Duodenal mucosa (tissue), 2 donors: ENCODE measurements around the gene KCTD7.
"Not testable (repeated sequence)": the region's sequence is repeated elsewhere in the genome, so short reads cannot be mapped to it uniquely, and the experiment has no call there.

ENCODE experiments used
- H3K27ac ChIP-seq: one replicate; pipeline ENCODE4 v1.7.0; 2013; ENCODE audit warnings: low read depth, low read length
- H3K27me3 ChIP-seq, 2 donors: one replicate each; pipeline ENCODE4 v1.7.0; 2013; ENCODE audit warnings: low read length in 2 of 2, control low read depth in 1 of 2; ENCODE audit not compliant: insufficient read depth in 2 of 2, control insufficient read depth in 1 of 2
- H3K36me3 ChIP-seq, 2 donors: one replicate each; pipeline ENCODE4 v1.7.0; 2013; ENCODE audit warnings: low read length in 2 of 2, control low read depth in 1 of 2; ENCODE audit not compliant: insufficient read depth in 2 of 2, control insufficient read depth in 1 of 2
- H3K4me1 ChIP-seq, 2 donors: one replicate each; pipeline ENCODE4 v1.7.0; 2013; ENCODE audit warnings: low read length in 2 of 2, control low read depth in 1 of 2; ENCODE audit not compliant: insufficient read depth in 2 of 2, control insufficient read depth in 1 of 2
- H3K4me3 ChIP-seq, 2 donors: one replicate each; pipeline ENCODE4 v1.7.0; 2013; ENCODE audit warnings: low read length in 2 of 2, low read depth in 1 of 2
- H3K9ac ChIP-seq, 2 donors: one replicate each; pipeline ENCODE4 v1.7.0; 2013; ENCODE audit warnings: low read length in 2 of 2, low read depth in 1 of 2
- H3K9me3 ChIP-seq, 2 donors: one replicate each; pipeline ENCODE4 v1.7.0; 2013; ENCODE audit warnings: low read length in 2 of 2, control low read depth in 1 of 2; ENCODE audit not compliant: control insufficient read depth in 1 of 2

KCTD7 gene

DNA sequence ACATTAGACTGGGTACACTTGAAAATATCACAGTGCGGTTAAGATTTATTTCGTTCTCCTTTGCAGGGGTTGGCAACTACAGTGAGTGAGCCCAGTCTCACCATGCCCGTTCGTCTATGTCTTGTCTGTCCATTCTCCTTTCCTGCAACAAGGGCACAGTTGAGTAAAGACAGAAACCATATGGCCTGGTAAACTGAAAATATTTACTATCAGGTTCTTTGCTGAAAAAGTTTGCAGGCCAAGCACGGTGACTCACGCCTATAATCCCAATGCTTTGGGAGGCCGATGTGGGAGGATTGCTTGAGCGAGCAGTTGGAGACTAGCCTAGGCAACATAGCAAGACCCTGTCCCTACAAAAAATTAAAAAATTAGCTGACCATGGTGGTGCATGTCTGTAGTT lies 11.4 kb upstream of the KCTD7 start:
- H3K4me1 ChIP-seq, result no peaks in the 10 kb centered on the region
- H3K4me3 ChIP-seq, result no peak overlapping the region
- H3K27ac ChIP-seq, result no peak overlapping the region
- H3K9ac ChIP-seq, result no peak overlapping the region
- H3K9me3 ChIP-seq, result no peaks in the 10 kb centered on the region
- no peaks in the 10 kb centered on the region for H3K36me3 ChIP-seq
- no peaks in the 10 kb centered on the region for H3K27me3 ChIP-seq

GRCh38 chr7:66619341-66619948 lies 9.2 kb upstream of the KCTD7 start:
- H3K4me1 ChIP-seq, H3K9me3 ChIP-seq, H3K36me3 ChIP-seq, H3K27me3 ChIP-seq, H3K4me3 ChIP-seq, H3K27ac ChIP-seq, H3K9ac ChIP-seq: not testable (repeated sequence)

DNA sequence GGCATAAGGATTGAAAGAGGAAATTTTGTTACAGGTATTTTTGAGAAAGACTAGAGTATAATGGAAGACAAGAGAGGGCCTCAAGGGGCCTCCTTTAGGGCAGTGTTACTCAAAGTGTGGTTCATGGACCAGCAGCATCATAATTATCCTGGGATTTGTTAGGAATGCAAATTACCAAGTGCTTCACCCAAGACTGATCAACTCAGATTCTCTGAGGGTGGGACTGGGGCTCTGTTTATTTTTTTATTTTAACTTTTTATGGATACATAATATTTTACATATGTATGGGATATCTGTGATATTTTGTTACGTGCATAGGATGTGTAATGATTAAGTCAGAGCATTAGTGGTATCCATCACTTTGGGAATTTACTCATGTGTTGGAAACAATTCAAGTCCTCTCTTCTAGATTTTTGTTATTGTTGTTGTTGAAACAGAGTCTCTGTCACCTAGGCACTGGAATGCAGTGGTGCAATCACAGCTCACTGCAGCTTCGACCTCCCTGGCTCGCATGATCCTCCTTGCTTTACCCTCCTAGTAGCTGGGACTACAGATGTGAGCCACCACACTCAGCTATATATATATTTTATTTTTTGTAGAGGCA lies 2.2 kb upstream of the KCTD7 start:
- no peaks in the 10 kb centered on the region for H3K9me3 ChIP-seq
- peaks cover 9 to 10% of the 10 kb centered on the region in 2 donors for H3K4me1 ChIP-seq
- H3K27me3 ChIP-seq, result no peaks in the 10 kb centered on the region
- H3K36me3 ChIP-seq, result no peaks in the 10 kb centered on the region
- H3K9ac ChIP-seq, result no peak overlapping the region
- H3K27ac ChIP-seq, result no peak overlapping the region
- H3K4me3 ChIP-seq, result no peak overlapping the region

DNA sequence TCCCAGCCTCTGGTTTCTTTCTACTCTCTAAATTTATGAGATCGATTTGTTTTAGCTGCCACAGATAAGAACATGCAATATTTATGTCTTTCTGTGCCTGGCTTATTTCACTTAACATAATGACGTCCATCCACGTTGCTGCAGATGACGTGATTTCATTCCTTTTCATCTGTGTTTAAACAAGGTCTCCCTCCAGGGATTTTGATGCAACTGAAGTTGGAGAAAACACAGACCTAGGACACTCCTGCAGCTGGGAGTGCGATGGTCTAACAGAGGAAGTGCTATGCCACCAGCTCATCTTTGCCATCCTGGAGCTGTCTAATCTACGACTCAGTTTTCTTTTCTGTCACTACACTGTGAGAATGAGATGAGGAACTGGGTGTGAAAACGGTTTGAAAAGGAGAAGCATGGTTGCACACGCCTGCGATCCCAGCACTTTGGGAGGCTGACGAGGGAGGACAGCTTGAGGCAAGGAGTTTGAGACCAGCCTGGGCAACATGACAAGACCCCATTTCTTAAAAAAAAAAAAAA lies 1.5 kb upstream of the KCTD7 start:
- H3K9ac ChIP-seq, result no peak overlapping the region
- no peak overlapping the region for H3K27ac ChIP-seq
- no peaks in the 10 kb centered on the region for H3K9me3 ChIP-seq
- H3K4me3 ChIP-seq, result no peak overlapping the region
- H3K36me3 ChIP-seq, result no peaks in the 10 kb centered on the region
- no peaks in the 10 kb centered on the region for H3K27me3 ChIP-seq
- peaks cover 13 to 15% of the 10 kb centered on the region in 2 donors for H3K4me1 ChIP-seq

DNA sequence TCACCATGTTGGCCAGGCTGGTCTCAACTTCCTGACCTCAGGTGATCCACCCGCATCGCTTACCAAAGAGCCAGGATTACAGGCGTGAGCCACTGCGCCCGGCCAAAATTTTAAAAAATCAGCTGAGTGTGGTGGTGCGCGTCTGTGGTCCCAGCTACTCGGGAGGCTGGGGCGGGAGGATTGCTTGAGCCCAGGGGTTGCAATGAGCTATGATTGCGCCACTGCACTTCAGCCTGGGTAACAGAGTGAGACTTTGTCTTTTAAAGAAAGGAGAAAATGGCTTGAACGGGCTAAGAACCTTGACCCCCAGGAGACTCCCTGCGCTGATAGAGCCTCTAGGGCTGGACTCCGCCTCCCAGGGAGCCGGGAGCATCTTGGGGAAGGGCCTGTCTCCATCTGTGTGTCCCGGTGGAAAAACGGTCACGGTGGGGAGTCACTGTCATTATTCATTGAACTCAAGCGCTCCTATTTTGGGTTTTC lies 760 bp upstream of the KCTD7 start:
- Histone ChIP-seq H3K27ac (peak overlapping the region; percentile 96), H3K27me3 (no peaks in the 10 kb centered on the region), H3K4me3 (peak overlapping the region; percentile 80 to 92), H3K9me3 (no peaks in the 10 kb centered on the region), H3K4me1 (peaks cover 13 to 15% of the 10 kb centered on the region in 2 donors), H3K9ac (peak overlapping the region; percentile 81 to 94), H3K36me3 (no peaks in the 10 kb centered on the region)

- no peaks in the 10 kb centered on the region for H3K9me3 ChIP-seq
- H3K4me3 ChIP-seq, result peak overlapping the region; percentile 62 to 65
- peak overlapping the region in 1 of 2 donors; percentile 30 for H3K9ac ChIP-seq
- no peaks in the 10 kb centered on the region for H3K27me3 ChIP-seq
- peak overlapping the region; percentile 93 for H3K27ac ChIP-seq
- H3K4me1 ChIP-seq, result peaks cover 13 to 15% of the 10 kb centered on the region in 2 donors
- no peaks in the 10 kb centered on the region for H3K36me3 ChIP-seq
Measured at GRCh38 chr7:66629222-66630062, 761 bp downstream of the KCTD7 start.

- Histone ChIP-seq H3K9me3 (no peaks in the 10 kb centered on the region), H3K9ac (no peak overlapping the region), H3K4me3 (no peak overlapping the region)
Measured at GRCh38 chr7:66630531-66630930, 1.9 kb downstream of the KCTD7 start.

GRCh38 chr7:66631471-66631870 lies 2.8 kb downstream of the KCTD7 start:
- Histone ChIP-seq H3K4me1 (peaks cover 13 to 15% of the 10 kb centered on the region in 2 donors), H3K36me3 (peaks cover 0 to 3% of the 10 kb centered on the region in 2 donors), H3K27me3 (no peaks in the 10 kb centered on the region), H3K4me3 (peak overlapping the region in 1 of 2 donors; percentile 40), H3K9me3 (no peaks in the 10 kb centered on the region), H3K27ac (no peak overlapping the region), H3K9ac (no peak overlapping the region)

More at GRCh38 chr7:66630531-66630930, 1.9 kb downstream of the KCTD7 start:
- peaks cover 0 to 3% of the 10 kb centered on the region in 2 donors for H3K36me3 ChIP-seq
- H3K27me3 ChIP-seq, result no peaks in the 10 kb centered on the region
- peaks cover 13 to 15% of the 10 kb centered on the region in 2 donors for H3K4me1 ChIP-seq
- H3K27ac ChIP-seq, result no peak overlapping the region

DNA sequence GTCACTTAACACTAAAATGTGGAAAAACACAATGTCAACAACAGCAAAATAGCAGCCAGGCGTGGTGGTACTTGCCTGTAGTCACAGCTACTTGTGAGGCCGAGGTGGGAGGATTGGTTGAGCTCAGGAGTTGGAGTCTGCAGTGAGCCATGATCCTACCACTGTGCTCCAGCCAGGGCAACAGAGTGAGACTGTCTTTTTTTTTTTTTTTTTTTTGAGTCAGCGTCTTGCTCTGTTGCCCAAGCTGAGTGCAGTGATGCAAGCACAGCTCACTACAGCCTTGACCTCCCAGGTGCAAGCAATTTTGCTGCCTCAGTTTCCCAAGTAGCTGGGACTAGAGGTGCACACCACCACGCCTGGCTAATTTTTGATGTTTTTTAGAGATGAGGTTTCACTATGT lies 6.1 kb downstream of the KCTD7 start:
- peaks cover 11 to 12% of the 10 kb centered on the region in 2 donors for H3K4me1 ChIP-seq
- H3K9me3 ChIP-seq, result no peaks in the 10 kb centered on the region
- no peak overlapping the region for H3K4me3 ChIP-seq
- peaks cover 18 to 24% of the 10 kb centered on the region in 2 donors for H3K36me3 ChIP-seq
- H3K27ac ChIP-seq, result no peak overlapping the region
- no peak overlapping the region for H3K9ac ChIP-seq
- H3K27me3 ChIP-seq, result no peaks in the 10 kb centered on the region
